ENCODE data around the gene WIPF1.
A peak's percentile ranks its signal among the peaks of the same experiment; 100 is the strongest.

WIPF1 gene

DNA sequence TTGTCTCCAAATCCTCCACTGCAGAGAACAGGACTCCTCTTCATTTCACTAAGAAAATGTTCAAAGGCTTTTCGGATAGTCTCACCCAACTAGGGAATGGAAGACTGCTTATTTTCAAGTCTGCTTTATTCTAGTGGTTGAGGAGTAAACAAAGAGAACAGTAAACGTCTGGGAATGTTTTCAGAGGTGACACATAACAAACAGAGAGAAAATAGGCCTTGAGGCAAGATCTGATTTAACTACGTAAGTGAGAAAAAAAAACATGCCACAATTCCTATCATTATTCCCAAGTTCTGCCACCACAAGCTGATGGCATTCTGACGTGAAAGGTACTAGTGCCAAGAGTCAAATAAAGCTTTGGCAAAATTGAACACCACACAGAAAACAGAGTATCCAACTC is 16.7 kb upstream of the WIPF1 start:
- no peak for DNase-seq
- ChIA-PET POLR2A (interaction anchor here (0.6 kb wide), 1 partner anchor 9 kb away, joined by 4 read pairs; no protein-coding TSS in a partner anchor), CTCF (interaction anchor here (1.3 to 32.4 kb wide), 4 partner anchors 12 to 78 kb away, joined by 3 to 401 read pairs (median 30); no protein-coding TSS in a partner anchor)
- Histone ChIP-seq H3K4me1 (ENCODE audit: control extremely low read depth in 1 of 4, control insufficient read depth in 4 of 4, insufficient read depth in 4 of 4, low read length in 3 of 4) (peaks cover 6 to 68% (median 32%) of the 10 kb centered on the region in 4 experiments), H3K27me3 (replicated peaks in 2 of 5; ENCODE audit: control insufficient read depth in 4 of 5, insufficient read depth in 5 of 5, low read length in 4 of 5) (no peaks in the 10 kb centered on the region), H3K36me3 (ENCODE audit: control insufficient read depth in 4 of 4, insufficient read depth in 4 of 4, low read length in 3 of 4) (peaks cover 3 to 39% (median 5%) of the 10 kb centered on the region in 4 experiments), H3K27ac (ENCODE audit: insufficient read depth in 1 of 2, low read depth in 1 of 2, low read length in 2 of 2, poor library complexity in 1 of 2, severe bottlenecking in 2 of 2) (no peak overlapping the region), H3K4me3 (ENCODE audit: control insufficient read depth in 1 of 7, extremely low read depth in 1 of 7, insufficient read depth in 4 of 7, low read depth in 2 of 7, low read length in 6 of 7) (no peak overlapping the region), H3K9me3 (ENCODE audit: control extremely low read depth in 1 of 5, control insufficient read depth in 4 of 5, insufficient read depth in 2 of 5, low read depth in 1 of 5, low read length in 4 of 5) (no peaks in the 10 kb centered on the region)
- WGBS (ENCODE audit: insufficient coverage): 100% methylated on average over 2 of the region's 4 CpGs

DNA sequence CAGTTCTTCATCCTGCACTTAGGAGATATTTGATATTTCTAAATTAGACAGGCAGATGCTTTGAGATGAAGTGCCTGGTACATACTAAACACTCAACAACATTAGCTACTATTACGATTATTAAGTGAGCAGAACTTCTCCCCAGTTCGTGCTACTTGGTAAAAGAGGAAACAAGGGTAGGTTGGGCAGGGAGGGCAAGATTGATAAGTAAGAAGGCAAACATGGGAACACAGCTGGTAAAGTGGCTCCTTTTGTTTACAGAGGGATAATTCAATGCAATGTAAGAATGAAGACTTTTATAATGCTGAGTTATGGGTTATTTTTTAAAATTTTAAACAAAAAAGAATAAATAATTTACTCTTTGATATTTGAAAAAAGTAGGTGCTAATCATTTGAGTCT is 15.9 kb upstream of the WIPF1 start:
- H3K27ac ChIP-seq (ENCODE audit: insufficient read depth in 1 of 2, low read depth in 1 of 2, low read length in 2 of 2, poor library complexity in 1 of 2, severe bottlenecking in 2 of 2): no peak overlapping the region
- no peaks in the 10 kb centered on the region for H3K9me3 ChIP-seq (ENCODE audit: control extremely low read depth in 1 of 5, control insufficient read depth in 4 of 5, insufficient read depth in 2 of 5, low read depth in 1 of 5, low read length in 4 of 5)
- ChIA-PET POLR2A (no interaction called here), CTCF (interaction anchor here (0.9 to 32.4 kb wide), 5 partner anchors 11 to 79 kb away, joined by 3 to 401 read pairs (median 5); no protein-coding TSS in a partner anchor)
- H3K36me3 ChIP-seq (ENCODE audit: control insufficient read depth in 4 of 4, insufficient read depth in 4 of 4, low read length in 3 of 4): peaks cover 3 to 41% (median 6%) of the 10 kb centered on the region in 4 experiments
- DNase-seq: peak in 1 of 3 donors; percentile 41
- 0% methylated on average over 1 of the region's 2 CpGs for WGBS (ENCODE audit: insufficient coverage)
- no peaks in the 10 kb centered on the region for H3K27me3 ChIP-seq (replicated peaks in 2 of 5; ENCODE audit: control insufficient read depth in 4 of 5, insufficient read depth in 5 of 5, low read length in 4 of 5)
- peaks cover 5 to 67% (median 33%) of the 10 kb centered on the region in 4 experiments for H3K4me1 ChIP-seq (ENCODE audit: control extremely low read depth in 1 of 4, control insufficient read depth in 4 of 4, insufficient read depth in 4 of 4, low read length in 3 of 4)
- no peak overlapping the region for H3K4me3 ChIP-seq (ENCODE audit: control insufficient read depth in 1 of 7, extremely low read depth in 1 of 7, insufficient read depth in 4 of 7, low read depth in 2 of 7, low read length in 6 of 7)

- H3K27me3 ChIP-seq (replicated peaks in 2 of 5; ENCODE audit: control insufficient read depth in 4 of 5, insufficient read depth in 5 of 5, low read length in 4 of 5): no peaks in the 10 kb centered on the region
- H3K4me1 ChIP-seq (ENCODE audit: control extremely low read depth in 1 of 4, control insufficient read depth in 4 of 4, insufficient read depth in 4 of 4, low read length in 3 of 4): peaks cover 3 to 61% (median 28%) of the 10 kb centered on the region in 4 experiments
- 0% methylated on average over 1 of the region's 1 CpG for WGBS (ENCODE audit: insufficient coverage)
- POLR2A ChIA-PET: no interaction called here
- no peak overlapping the region for H3K4me3 ChIP-seq (ENCODE audit: control insufficient read depth in 1 of 7, extremely low read depth in 1 of 7, insufficient read depth in 4 of 7, low read depth in 2 of 7, low read length in 6 of 7)
- CTCF ChIA-PET: interaction anchor here (0.9 to 32.4 kb wide), 6 partner anchors 10 to 79 kb away, joined by 3 to 401 read pairs (median 4); no protein-coding TSS in a partner anchor
- H3K36me3 ChIP-seq (ENCODE audit: control insufficient read depth in 4 of 4, insufficient read depth in 4 of 4, low read length in 3 of 4): peaks cover 3 to 41% (median 7%) of the 10 kb centered on the region in 4 experiments
- H3K9me3 ChIP-seq (ENCODE audit: control extremely low read depth in 1 of 5, control insufficient read depth in 4 of 5, insufficient read depth in 2 of 5, low read depth in 1 of 5, low read length in 4 of 5): no peaks in the 10 kb centered on the region
- DNase-seq: no peak
- no peak overlapping the region for H3K27ac ChIP-seq (ENCODE audit: insufficient read depth in 1 of 2, low read depth in 1 of 2, low read length in 2 of 2, poor library complexity in 1 of 2, severe bottlenecking in 2 of 2)
Observed at GRCh38 chr2:174612970-174613369, 15.4 kb upstream of the WIPF1 start.

- Histone ChIP-seq H3K36me3 (ENCODE audit: control insufficient read depth in 4 of 4, insufficient read depth in 4 of 4, low read length in 3 of 4) (peaks cover 0 to 34% (median 5%) of the 10 kb centered on the region in 4 experiments), H3K27me3 (replicated peaks in 2 of 5; ENCODE audit: control insufficient read depth in 4 of 5, insufficient read depth in 5 of 5, low read length in 4 of 5) (no peaks in the 10 kb centered on the region), H3K9me3 (ENCODE audit: control extremely low read depth in 1 of 5, control insufficient read depth in 4 of 5, insufficient read depth in 2 of 5, low read depth in 1 of 5, low read length in 4 of 5) (no peaks in the 10 kb centered on the region), H3K27ac (ENCODE audit: insufficient read depth in 1 of 2, low read depth in 1 of 2, low read length in 2 of 2, poor library complexity in 1 of 2, severe bottlenecking in 2 of 2) (no peak overlapping the region), H3K4me3 (ENCODE audit: control insufficient read depth in 1 of 7, extremely low read depth in 1 of 7, insufficient read depth in 4 of 7, low read depth in 2 of 7, low read length in 6 of 7) (no peak overlapping the region), H3K4me1 (ENCODE audit: control extremely low read depth in 1 of 4, control insufficient read depth in 4 of 4, insufficient read depth in 4 of 4, low read length in 3 of 4) (peaks cover 3 to 52% (median 24%) of the 10 kb centered on the region in 4 experiments)
- WGBS (ENCODE audit: insufficient coverage): 100% methylated on average over 2 of the region's 3 CpGs
- DNase-seq: no peak
- ChIA-PET POLR2A (no interaction called here), CTCF (interaction anchor here (1.0 to 32.4 kb wide), 5 partner anchors 9 to 80 kb away, joined by 3 to 401 read pairs (median 7); no protein-coding TSS in a partner anchor)
Observed at GRCh38 chr2:174611854-174612253, 14.2 kb upstream of the WIPF1 start.

- Histone ChIP-seq H3K9me3 (ENCODE audit: control extremely low read depth in 1 of 5, control insufficient read depth in 4 of 5, insufficient read depth in 2 of 5, low read depth in 1 of 5, low read length in 4 of 5) (no peaks in the 10 kb centered on the region), H3K27ac (ENCODE audit: insufficient read depth in 1 of 2, low read depth in 1 of 2, low read length in 2 of 2, poor library complexity in 1 of 2, severe bottlenecking in 2 of 2) (no peak overlapping the region), H3K4me1 (ENCODE audit: control extremely low read depth in 1 of 4, control insufficient read depth in 4 of 4, insufficient read depth in 4 of 4, low read length in 3 of 4) (peaks cover 3 to 46% (median 19%) of the 10 kb centered on the region in 4 experiments), H3K36me3 (ENCODE audit: control insufficient read depth in 4 of 4, insufficient read depth in 4 of 4, low read length in 3 of 4) (peaks cover 0 to 30% (median 5%) of the 10 kb centered on the region in 4 experiments), H3K27me3 (replicated peaks in 2 of 5; ENCODE audit: control insufficient read depth in 4 of 5, insufficient read depth in 5 of 5, low read length in 4 of 5) (no peaks in the 10 kb centered on the region), H3K4me3 (ENCODE audit: control insufficient read depth in 1 of 7, extremely low read depth in 1 of 7, insufficient read depth in 4 of 7, low read depth in 2 of 7, low read length in 6 of 7) (no peak overlapping the region)
- ChIA-PET CTCF (interaction anchor here (1.0 to 32.4 kb wide), 7 partner anchors 12 to 81 kb away, joined by 4 to 401 read pairs (median 6); partner anchors contain the start of gene WIPF1), POLR2A (interaction anchor here (0.7 kb wide), 1 partner anchor 9 kb away, joined by 3 read pairs; no protein-coding TSS in a partner anchor)
- no CpG with 5 or more reads among the region's 4 CpGs for WGBS (ENCODE audit: insufficient coverage)
- no peak for DNase-seq
Observed at GRCh38 chr2:174611006-174611405, 13.4 kb upstream of the WIPF1 start.

- no peaks in the 10 kb centered on the region for H3K27me3 ChIP-seq (replicated peaks in 2 of 5; ENCODE audit: control insufficient read depth in 4 of 5, insufficient read depth in 5 of 5, low read length in 4 of 5)
- no peaks in the 10 kb centered on the region for H3K9me3 ChIP-seq (ENCODE audit: control extremely low read depth in 1 of 5, control insufficient read depth in 4 of 5, insufficient read depth in 2 of 5, low read depth in 1 of 5, low read length in 4 of 5)
- POLR2A ChIA-PET: interaction anchor here (0.7 kb wide), 1 partner anchor 8 kb away, joined by 3 read pairs; no protein-coding TSS in a partner anchor
- WGBS (ENCODE audit: insufficient coverage): 22% methylated on average over 3 of the region's 7 CpGs
- no peak overlapping the region for H3K27ac ChIP-seq (ENCODE audit: insufficient read depth in 1 of 2, low read depth in 1 of 2, low read length in 2 of 2, poor library complexity in 1 of 2, severe bottlenecking in 2 of 2)
- H3K4me1 ChIP-seq (ENCODE audit: control extremely low read depth in 1 of 4, control insufficient read depth in 4 of 4, insufficient read depth in 4 of 4, low read length in 3 of 4): peaks cover 3 to 40% (median 15%) of the 10 kb centered on the region in 4 experiments
- no peak for DNase-seq
- peaks cover 0 to 27% (median 5%) of the 10 kb centered on the region in 4 experiments for H3K36me3 ChIP-seq (ENCODE audit: control insufficient read depth in 4 of 4, insufficient read depth in 4 of 4, low read length in 3 of 4)
- CTCF ChIA-PET: interaction anchor here (1.0 to 32.4 kb wide), 10 partner anchors 12 to 82 kb away, joined by 3 to 401 read pairs (median 4); partner anchors contain the start of gene WIPF1
- peak overlapping the region in 1 of 7 experiments; percentile 13 for H3K4me3 ChIP-seq (ENCODE audit: control insufficient read depth in 1 of 7, extremely low read depth in 1 of 7, insufficient read depth in 4 of 7, low read depth in 2 of 7, low read length in 6 of 7)
Observed at GRCh38 chr2:174610243-174610995, 12.8 kb upstream of the WIPF1 start.
